SK-N-SH (cell line): ENCODE measurements around the gene MEIOC. TPM values are rescaled to one million over a fixed set of nuclear protein-coding genes. Genes with fewer than 3 reads are reported as not detected.
"Not testable (repeated sequence)": the region's sequence is repeated elsewhere in the genome, so short reads cannot be mapped to it uniquely, and the experiment has no call there.

ENCODE experiments used
- CTCF ChIA-PET: fragments of 300-600, 350-600 bp; formaldehyde crosslinking; extraction: SDS; loops from one replicate; lab custom pipeline; 2021; lab: Yijun Ruan, JAX
- POLR2A ChIA-PET: fragments of 350-600 bp; sonication (Branson Sonifier 250); formaldehyde crosslinking; extraction: SDS; loops from one replicate; lab custom pipeline; 2020; ENCODE audit warnings: antibody characterized with exemption, inconsistent platforms; lab: Yijun Ruan, JAX
- DNase-seq: peaks from one replicate; pipeline ENCODE4 v3.0.0; 2012
- H2AFZ ChIP-seq: fragments of 200-600 bp; sonication (generic); 2 replicates; pipeline ENCODE4 v1.8.1; 2016; ENCODE audit warnings: antibody characterized with exemption, mild to moderate bottlenecking, low read depth
- H3F3A ChIP-seq: fragments of 200-600 bp; sonication (generic); replicated peaks from 2 replicates; pipeline ENCODE3; 2016; ENCODE audit warnings: antibody characterized with exemption, mild to moderate bottlenecking; ENCODE audit not compliant: insufficient read depth
- H3K27ac ChIP-seq, 2 experiments: fragments of 200-500 bp in 1 of 2; fragments of 200-600 bp in 1 of 2; sonication (Bioruptor generic) in 1 of 2; sonication (generic), shearing (Covaris generic) in 1 of 2; 2 replicates each; pipeline versions ENCODE4 v1.5.1 to v1.6.1; 2014 to 2016; ENCODE audit warnings: low read depth in 2 of 2, inconsistent platforms in 1 of 2, low read length in 1 of 2, mild to moderate bottlenecking in 1 of 2, mixed read lengths in 1 of 2
- H3K27me3 ChIP-seq: fragments of 200-600 bp; sonication (generic), shearing (Covaris generic); 2 replicates; pipeline ENCODE4 v1.6.1; 2016; ENCODE audit warnings: mixed run types; ENCODE audit not compliant: insufficient read depth
- H3K36me3 ChIP-seq, 2 experiments: fragments of 200-500 bp in 1 of 2; fragments of 200-600 bp in 1 of 2; sonication (Bioruptor generic) in 1 of 2; sonication (generic) in 1 of 2; replicated peaks in 1 of 2; 2 replicates each; pipeline versions ENCODE3 to v1.5.1; 2014 to 2016; ENCODE audit warnings: low read length in 1 of 2, mild to moderate bottlenecking in 1 of 2; ENCODE audit not compliant: insufficient read depth in 2 of 2, control insufficient read depth in 1 of 2
- H3K4me1 ChIP-seq, 2 experiments: fragments of 200-500 bp in 1 of 2; fragments of 200-600 bp in 1 of 2; sonication (Bioruptor generic) in 1 of 2; sonication (generic), shearing (Covaris generic) in 1 of 2; 2 replicates each; pipeline versions ENCODE4 v1.5.1 to v1.6.1; 2014 to 2016; ENCODE audit warnings: low read depth in 1 of 2, low read length in 1 of 2, mixed run types in 1 of 2; ENCODE audit not compliant: insufficient read depth in 2 of 2, control insufficient read depth in 1 of 2
- H3K4me2 ChIP-seq: fragments of 200-600 bp; sonication (generic), shearing (Covaris generic); 2 replicates; pipeline ENCODE4 v1.6.1; 2017; ENCODE audit warnings: mixed run types
- H3K4me3 ChIP-seq, 2 experiments: fragments of 200-500 bp in 1 of 2; fragments of 200-600 bp in 1 of 2; sonication (Bioruptor generic) in 1 of 2; sonication (generic), shearing (Covaris generic) in 1 of 2; 2 replicates each; pipeline versions ENCODE4 v1.5.1 to v1.8.1; 2014 to 2016; ENCODE audit warnings: low read depth in 2 of 2, inconsistent platforms in 1 of 2, low read length in 1 of 2, mild to moderate bottlenecking in 1 of 2, mixed read lengths in 1 of 2, moderate library complexity in 1 of 2
- H3K79me2 ChIP-seq: fragments of 200-600 bp; sonication (generic); 2 replicates; pipeline ENCODE4 v1.8.1; 2017; ENCODE audit warnings: mild to moderate bottlenecking; ENCODE audit not compliant: insufficient read depth
- H3K9ac ChIP-seq: fragments of 200-600 bp; sonication (generic); 2 replicates; pipeline ENCODE4 v1.6.1; 2017; ENCODE audit warnings: mixed run types
- H3K9me2 ChIP-seq: fragments of 200-600 bp; sonication (generic); 2 replicates; pipeline ENCODE4 v1.6.1; 2017; ENCODE audit warnings: mixed run types
- H3K9me3 ChIP-seq: fragments of 200-600 bp; sonication (generic); 2 replicates; pipeline ENCODE4 v1.6.1; 2017; ENCODE audit warnings: mixed run types, mild to moderate bottlenecking, moderate library complexity
- H4K20me1 ChIP-seq: fragments of 200-600 bp; sonication (generic); 2 replicates; pipeline ENCODE4 v1.6.1; 2017; ENCODE audit warnings: mild to moderate bottlenecking, mixed run types; ENCODE audit not compliant: insufficient read depth
- CHD2 ChIP-seq: fragments of 150-350 bp; IDR thresholded peaks from 2 replicates; pipeline ENCODE4 v1.6.1; 2018; ENCODE audit warnings: low read length; ENCODE audit not compliant: partially characterized antibody
- ELF1 ChIP-seq: IDR thresholded peaks from 2 replicates; pipeline ENCODE4 v1.4.0; 2012
- EZH2phosphoT487 ChIP-seq: fragments of 200-600 bp; sonication (generic); IDR thresholded peaks from 2 replicates; pipeline ENCODE4 v1.6.1; 2017; ENCODE audit warnings: low read depth, mixed run types, mild to moderate bottlenecking, antibody characterized with exemption, moderate library complexity, borderline replicate concordance
- GABPA ChIP-seq: IDR thresholded peaks from 2 replicates; pipeline ENCODE4 v1.4.0; 2012; ENCODE audit warnings: low read depth, mild to moderate bottlenecking
- MEF2A ChIP-seq: IDR thresholded peaks from 2 replicates; pipeline ENCODE4 v1.4.0; 2012; ENCODE audit warnings: low read depth, borderline replicate concordance
- NFIC ChIP-seq: IDR thresholded peaks from 2 replicates; pipeline ENCODE4 v1.4.0; 2012; ENCODE audit warnings: borderline replicate concordance
- POLR2AphosphoS5 ChIP-seq: IDR thresholded peaks from 2 replicates; pipeline ENCODE4 v1.6.1; 2012; ENCODE audit warnings: low read depth, low read length
- RCOR1 ChIP-seq: fragments of 150-350 bp; IDR thresholded peaks from 2 replicates; pipeline ENCODE4 v1.6.1; 2017; ENCODE audit warnings: antibody characterized with exemption, low read length
- RXRA ChIP-seq: IDR thresholded peaks from 2 replicates; pipeline ENCODE4 v1.4.0; 2012; ENCODE audit warnings: low read depth, mild to moderate bottlenecking, borderline replicate concordance
- SMC3 ChIP-seq: IDR thresholded peaks from 2 replicates; pipeline ENCODE4 v1.6.1; 2012; ENCODE audit warnings: low read depth, low read length, improper control_type of control experiment
- TCF12 ChIP-seq: IDR thresholded peaks from 2 replicates; pipeline ENCODE4 v1.4.0; 2012
- TEAD4 ChIP-seq: IDR thresholded peaks from 2 replicates; pipeline ENCODE4 v1.4.0; 2012; ENCODE audit warnings: mild to moderate bottlenecking, borderline replicate concordance; ENCODE audit not compliant: insufficient read depth
- USF1 ChIP-seq: IDR thresholded peaks from 2 replicates; pipeline ENCODE4 v1.4.0; 2012; ENCODE audit warnings: low read depth, borderline replicate concordance
- WGBS: methylation state at CpG from one replicate; pipeline ENCODE4 v1.1.6; 2017; ENCODE audit warnings: low lambda C conversion rate; 5-methylcytosine and 5-hydroxymethylcytosine counted together
- polyA plus RNA-seq, 3 experiments: library from polyadenylated mRNA; depleted of rRNA; stranded (reverse); fragments of >200 nt; gene quantifications; 2 replicates each; pipeline ENCODE4 v1.2.3, GENCODE V29; 2012
- TF ChIP-seq, protein P1 (sequence below): fragments of 150-350 bp; IDR thresholded peaks from 2 replicates; pipeline ENCODE4 v1.6.1; 2016; ENCODE audit warnings: mild to moderate bottlenecking, low read depth, low read length

Gene MEIOC
- polyA plus RNA-seq, 1 of the 3 experiments (the other 2 are of a cell fraction): 1.3 TPM

- TF ChIP-seq SMC3 (no peak), USF1 (no peak), RXRA (no peak), EZH2phosphoT487 (no peak), TEAD4 (no peak), MEF2A (no peak), NFIC (no peak), CHD2 (no peak)
- TF ChIP-seq, protein P1, sequence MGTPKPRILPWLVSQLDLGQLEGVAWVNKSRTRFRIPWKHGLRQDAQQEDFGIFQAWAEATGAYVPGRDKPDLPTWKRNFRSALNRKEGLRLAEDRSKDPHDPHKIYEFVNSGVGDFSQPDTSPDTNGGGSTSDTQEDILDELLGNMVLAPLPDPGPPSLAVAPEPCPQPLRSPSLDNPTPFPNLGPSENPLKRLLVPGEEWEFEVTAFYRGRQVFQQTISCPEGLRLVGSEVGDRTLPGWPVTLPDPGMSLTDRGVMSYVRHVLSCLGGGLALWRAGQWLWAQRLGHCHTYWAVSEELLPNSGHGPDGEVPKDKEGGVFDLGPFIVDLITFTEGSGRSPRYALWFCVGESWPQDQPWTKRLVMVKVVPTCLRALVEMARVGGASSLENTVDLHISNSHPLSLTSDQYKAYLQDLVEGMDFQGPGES: no peak
Observed at GRCh38 chr17:44677136-44677535, 20.9 kb downstream of the MEIOC start (continued).

DNA sequence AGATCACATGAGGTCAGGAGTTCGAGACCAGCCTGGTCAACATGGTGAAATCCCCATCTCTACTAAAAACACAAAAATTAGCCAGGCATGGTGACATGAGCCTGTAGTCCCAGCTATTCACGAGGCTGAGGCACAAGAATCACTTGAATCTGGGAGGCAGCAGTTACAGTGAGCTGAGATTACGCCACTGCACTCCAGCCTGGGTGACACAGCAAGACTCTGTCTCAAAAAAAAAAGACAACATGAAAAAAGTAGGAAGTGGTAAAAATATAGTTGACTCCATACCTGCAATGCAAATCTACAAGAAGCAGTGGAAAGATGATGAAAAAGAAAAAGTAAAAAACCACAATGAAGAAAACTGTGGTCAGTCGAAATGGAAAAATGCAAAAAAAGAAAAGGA is 27.0 kb downstream of the MEIOC start:
- H3K9me3 ChIP-seq, H2AFZ ChIP-seq, H3K9me2 ChIP-seq, H3K4me3 ChIP-seq, H3K4me1 ChIP-seq, H3F3A ChIP-seq, H4K20me1 ChIP-seq, H3K27me3 ChIP-seq, H3K4me2 ChIP-seq, DNase-seq, H3K9ac ChIP-seq, H3K27ac ChIP-seq, POLR2A ChIA-PET: not testable (repeated sequence)
- peaks cover 29% of the 10 kb centered on the region for H3K79me2 ChIP-seq
- H3K36me3 ChIP-seq: peaks cover 26 to 44% of the 10 kb centered on the region in 2 experiments
- 96% methylated on average over 4 of the region's 4 CpGs for WGBS
- CTCF ChIA-PET: interaction anchor here (1.3 to 6.0 kb wide), 2 partner anchors 11 to 14 kb away, joined by 3 to 29 read pairs; no protein-coding TSS in a partner anchor

DNA sequence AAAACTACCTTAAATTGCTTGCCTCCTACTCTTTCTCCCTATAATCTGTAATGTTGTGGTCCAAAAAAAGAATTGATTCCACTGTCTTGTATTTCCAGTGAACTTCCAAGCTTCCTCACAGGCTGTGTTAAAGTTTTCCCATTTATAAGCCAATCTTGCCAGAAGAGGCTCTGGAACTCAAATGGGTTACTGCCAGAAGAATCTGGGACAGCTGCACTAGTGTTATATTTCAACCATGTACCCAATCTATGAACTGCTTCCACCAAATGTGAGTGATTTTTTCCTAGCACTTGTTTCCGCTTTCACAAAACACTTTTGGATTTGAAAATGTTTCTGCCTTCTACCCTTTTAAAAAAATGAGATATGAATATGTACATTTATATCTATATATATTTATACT is 31.5 kb downstream of the MEIOC start:
- Histone ChIP-seq H3K27me3 (no peaks in the 10 kb centered on the region), H3K79me2 (peaks cover 41% of the 10 kb centered on the region), H3F3A (peaks cover 7% of the 10 kb centered on the region), H3K9me3 (no peaks in the 10 kb centered on the region), H3K9me2 (no peaks in the 10 kb centered on the region), H3K9ac (no peak overlapping the region), H3K4me1 (peaks cover 0 to 7% of the 10 kb centered on the region in 2 experiments; a peak in 1 of 4 replicates), H3K4me2 (no peak overlapping the region), H3K36me3 (peaks cover 7 to 14% of the 10 kb centered on the region in 2 experiments), H3K27ac (no peak overlapping the region), H3K4me3 (no peak overlapping the region), H4K20me1 (no peaks in the 10 kb centered on the region), H2AFZ (no peak overlapping the region)
- TF ChIP-seq POLR2AphosphoS5: no peak
- no peak for TF ChIP-seq RCOR1
- TF ChIP-seq TCF12: no peak
- TF ChIP-seq ELF1: no peak
- no peak for TF ChIP-seq GABPA
- TF ChIP-seq EZH2phosphoT487: no peak
- ChIA-PET POLR2A (interaction anchor here (0.6 kb wide), 1 partner anchor 29 kb away, joined by 4 read pairs; no protein-coding TSS in a partner anchor), CTCF (interaction anchor here (2.1 kb wide), 1 partner anchor 15 kb away, joined by 13 read pairs; no protein-coding TSS in a partner anchor)
- WGBS: 100% methylated on average over 1 of the region's 1 CpG
- DNase-seq: no peak
